ENCODE data around the gene SP4.

SP4 gene

DNA sequence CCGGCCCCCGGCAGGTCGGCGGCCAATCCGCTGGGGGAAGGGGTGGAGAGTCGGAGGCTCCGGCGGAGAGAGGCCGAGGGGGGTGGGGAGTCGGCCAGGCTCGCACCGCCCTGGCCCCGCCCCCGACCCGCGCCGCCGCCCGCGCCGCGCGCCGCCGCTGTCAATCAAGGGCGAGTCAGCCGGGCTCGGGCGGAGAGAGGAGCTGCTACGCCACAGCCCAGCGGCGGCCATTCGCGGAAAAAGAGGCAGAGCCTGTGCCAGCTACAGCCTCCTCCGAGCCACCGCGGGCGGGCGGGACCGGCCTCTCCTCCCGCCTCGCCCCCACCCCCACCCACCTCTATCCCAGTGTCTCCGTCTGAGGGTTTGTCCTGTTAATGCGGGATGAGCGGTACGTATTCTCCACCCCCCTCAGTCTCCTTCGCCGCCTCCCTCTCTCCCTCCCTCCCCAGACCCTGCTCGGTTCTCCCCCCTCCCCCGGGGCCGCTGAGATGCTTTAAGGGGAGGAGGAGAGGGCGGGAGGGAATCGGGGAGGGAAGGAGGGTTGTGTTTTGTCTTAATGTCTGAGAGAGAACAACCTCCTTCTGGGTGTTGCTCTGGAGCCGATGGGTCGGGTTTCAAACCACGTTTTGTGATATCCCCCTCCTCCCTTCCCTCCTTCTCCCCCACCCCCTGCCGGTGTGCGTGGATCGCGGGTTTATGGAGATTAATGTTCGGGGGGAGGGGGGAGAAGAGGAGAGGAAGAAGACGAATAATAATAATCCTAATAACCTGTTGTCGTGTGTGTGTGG is at the start of gene SP4:
SP4 (plus strand) TSS at position 213 of the 788 bp plus-strand sequence; CDS start at position 382, 169 bp downstream.
- DNase-seq, result peak; percentile 96

DNA sequence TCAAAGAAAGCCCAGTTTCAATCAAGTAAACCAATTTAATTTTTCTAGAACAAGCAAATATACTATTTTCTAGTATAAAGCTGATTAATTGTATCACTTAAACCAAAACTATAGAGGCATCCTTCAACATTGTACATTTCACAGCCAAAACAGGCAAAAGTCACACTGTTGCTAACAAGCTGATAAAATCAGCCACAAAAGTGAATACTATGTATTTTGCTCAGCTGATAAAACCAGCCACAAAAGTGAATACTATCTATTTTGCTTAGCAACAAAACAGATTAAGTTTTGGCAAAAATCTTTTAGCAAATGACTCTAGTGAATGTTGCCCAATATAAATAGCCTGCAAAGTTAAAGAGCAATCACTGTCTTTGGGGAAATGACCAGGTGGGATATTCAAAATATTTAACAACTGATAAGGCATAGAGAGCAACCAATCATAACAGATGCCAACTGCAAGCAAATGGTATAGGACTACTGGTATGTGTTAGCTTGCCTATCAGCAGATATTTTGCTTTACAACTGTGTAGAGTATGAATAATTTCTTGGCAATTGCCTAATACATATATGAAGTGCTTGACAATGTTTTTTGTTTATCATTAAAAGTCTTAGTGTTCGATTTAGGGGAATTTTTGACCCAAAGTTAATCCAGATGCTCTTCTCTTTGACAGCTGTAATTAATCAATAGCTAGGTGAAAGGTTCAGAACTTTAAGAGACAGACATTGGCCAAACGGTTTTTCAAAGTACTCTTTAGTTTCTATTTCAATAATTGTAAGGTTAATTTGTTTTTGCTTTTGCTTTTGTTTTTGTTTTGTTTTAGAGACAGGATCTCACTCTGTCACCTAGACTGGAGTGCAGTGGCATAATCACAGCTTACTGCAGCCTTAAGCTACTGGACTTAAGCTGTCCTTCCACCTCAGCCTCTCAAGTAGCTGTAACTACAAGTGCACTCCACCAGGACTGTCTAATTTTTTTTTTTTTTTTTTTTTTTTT is 44.4 kb upstream of the SP4 start:
- DNase-seq, result no peak

DNA sequence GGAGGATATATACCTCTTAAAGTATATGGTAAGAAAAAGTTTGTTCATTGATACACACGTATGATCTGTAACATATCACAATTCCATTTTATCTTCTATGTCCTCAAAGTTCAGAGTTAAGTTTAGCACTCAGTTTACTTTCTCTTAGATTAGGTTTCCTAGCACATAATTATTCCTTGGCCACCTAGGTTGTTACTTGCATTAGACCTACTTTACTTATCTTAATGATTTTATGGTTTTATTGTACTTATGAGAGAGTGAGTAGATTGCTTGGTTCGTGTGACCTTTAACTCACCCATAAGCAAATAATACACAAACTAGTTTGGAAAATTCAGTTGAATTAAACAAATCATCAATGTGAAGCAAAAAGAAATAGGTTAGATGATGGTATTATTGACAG is 33.9 kb upstream of the SP4 start:
- no peak for DNase-seq

DNA sequence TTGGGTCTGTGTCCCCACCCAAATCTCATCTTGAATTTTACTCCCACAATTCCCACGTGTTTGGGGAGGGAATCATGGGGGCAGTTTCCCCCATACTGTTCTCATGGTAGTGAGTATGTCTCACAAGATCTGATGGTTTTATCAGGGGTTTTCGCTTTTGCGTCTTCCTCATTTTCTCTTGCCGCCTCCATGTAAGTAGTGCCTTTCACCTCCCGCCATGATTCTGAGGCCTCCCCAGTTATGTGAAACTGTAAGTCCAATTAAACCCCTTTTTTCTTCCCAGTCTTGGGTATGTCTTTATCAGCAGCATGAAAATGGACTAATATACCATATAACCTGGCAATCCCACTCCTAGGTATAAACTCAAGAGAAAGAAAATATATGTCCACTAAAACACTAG is 25.9 kb upstream of the SP4 start:
- DNase-seq, result no peak

DNA sequence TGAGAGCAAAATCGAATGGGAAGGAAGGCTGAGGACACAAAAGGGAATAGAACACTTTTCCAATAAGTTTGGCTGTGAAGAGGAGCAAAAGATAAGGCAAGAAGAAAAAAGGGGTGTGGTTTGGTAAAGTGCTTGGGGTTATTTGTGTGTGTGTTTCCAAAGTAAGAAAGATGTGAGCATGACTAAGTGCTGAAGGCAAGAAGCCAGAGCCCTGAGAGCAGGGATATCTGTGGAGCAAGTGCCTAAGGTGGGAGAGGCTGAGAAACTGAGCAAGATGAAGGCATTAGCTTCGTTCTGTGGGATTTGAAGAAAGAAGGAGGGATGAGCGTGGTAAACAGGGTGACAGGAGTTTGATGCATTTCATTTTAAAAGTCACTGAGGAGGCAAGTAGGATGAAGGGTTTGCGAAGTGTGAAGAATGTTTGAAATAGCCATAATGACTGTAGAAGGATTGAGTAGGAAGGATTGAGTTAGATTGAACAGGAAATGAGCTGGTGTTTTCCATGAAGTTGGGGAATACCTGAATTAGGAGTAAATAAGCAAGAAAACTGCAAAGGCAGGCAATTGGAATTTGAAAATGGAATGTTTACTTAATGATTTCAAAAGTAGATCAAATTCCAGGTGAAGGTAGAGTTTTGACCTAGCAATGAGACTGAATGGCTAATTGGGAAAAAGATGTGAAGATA is 19.9 kb upstream of the SP4 start:
- no peak for DNase-seq

DNA sequence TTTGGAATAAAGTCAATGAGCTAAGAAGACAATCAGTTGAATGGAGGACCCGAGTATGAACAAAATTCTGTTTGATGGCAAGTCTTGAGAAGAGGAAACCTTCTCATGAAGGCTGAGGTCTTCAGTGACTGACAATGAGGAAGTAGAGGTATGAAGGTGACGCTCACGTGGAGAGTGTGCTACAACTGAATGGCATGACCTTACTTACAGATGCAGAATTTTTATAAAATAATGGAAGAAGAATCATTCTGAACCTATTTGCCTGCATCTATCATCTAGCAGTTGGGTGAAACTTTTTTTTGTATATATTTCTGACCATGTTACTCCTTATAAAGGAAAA is 19.4 kb upstream of the SP4 start:
- DNase-seq, result no peak

DNA sequence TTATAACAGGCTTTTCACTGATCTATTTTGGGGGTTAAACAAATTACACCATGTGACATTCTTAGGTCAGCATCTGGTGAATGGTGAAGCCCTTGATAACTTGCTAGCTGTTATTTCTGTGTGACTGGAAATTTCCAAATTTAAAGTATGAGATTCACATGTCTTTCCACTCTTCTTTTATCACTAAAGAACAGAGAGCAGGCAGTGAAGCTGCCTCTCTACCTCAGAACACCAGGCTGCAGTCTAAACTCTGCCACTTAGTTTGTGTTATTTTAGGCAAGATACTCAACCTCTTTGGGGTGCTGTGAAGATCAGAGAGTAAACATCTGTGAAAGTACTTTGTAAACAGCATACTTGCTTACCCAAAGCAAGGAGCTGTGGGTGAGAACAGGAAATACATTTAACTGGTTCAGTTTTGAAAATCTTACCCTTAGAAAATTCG is 15.5 kb upstream of the SP4 start:
- no peak for DNase-seq

DNA sequence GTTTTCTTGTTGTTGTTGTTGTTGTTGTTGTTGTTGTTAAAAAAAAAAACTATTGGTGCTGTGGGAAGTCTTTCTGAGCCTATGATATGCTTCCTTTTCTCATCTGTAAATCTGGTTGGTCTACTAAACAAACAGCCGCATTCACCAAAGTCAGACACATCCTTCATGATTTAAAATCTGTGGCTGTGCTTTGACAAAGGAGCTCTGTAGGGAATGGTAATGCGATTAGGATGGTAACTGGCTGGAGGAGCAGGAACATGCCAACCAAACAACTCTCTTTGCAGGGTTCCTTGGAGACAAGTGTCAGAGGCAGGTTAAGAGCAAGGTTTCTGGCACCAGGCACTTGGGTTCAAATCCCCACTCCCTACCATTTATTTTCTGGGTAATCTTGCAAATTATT is 14.9 kb upstream of the SP4 start:
- no peak for DNase-seq

DNA sequence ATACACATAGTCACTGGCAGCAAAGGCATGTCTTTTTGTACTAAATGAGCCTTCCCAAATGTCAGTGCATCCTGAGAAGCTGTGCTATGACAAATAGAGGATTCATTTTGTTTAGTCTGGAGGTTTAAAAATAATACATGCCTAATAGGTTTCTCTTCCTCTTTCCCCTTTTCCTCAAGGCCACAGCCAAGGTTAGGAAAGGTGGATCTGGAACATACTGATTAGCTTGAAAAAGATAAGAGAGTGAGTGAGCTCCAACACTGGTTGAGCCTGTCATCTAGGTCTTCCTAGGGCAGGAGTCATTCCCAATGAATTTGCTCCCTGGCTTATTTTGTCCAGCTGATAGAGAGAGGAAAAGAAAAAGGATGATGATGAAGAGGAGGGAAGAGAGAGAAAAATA is 14.4 kb upstream of the SP4 start:
- DNase-seq, result no peak

DNA sequence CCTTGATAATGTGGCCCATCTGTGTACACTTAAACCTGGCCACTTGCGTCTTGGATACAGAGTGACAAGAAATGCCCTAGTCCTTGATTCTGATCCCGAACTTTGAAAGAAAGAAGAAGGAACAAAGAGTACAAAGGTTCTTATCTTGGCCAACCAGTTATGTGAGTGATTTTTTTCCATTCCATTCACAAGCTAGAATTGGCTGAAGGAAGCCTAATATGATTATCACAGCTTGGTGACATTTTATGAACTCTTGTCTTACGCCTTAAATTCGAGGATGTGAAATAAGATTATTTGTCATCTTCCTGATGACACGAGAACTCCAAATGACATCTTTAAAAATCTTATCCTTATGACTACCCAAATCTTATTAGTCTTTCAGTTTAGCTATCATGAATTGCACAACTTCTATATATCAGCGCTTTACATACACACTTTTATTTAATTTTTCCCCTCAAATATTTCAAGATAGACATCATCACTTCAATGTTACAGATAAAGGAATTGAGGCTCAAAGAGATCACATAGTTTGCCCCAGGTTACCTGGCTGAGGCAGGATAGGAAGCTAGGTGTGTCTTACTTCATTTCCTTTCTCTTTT is 13.0 kb upstream of the SP4 start:
- no peak for DNase-seq

DNA sequence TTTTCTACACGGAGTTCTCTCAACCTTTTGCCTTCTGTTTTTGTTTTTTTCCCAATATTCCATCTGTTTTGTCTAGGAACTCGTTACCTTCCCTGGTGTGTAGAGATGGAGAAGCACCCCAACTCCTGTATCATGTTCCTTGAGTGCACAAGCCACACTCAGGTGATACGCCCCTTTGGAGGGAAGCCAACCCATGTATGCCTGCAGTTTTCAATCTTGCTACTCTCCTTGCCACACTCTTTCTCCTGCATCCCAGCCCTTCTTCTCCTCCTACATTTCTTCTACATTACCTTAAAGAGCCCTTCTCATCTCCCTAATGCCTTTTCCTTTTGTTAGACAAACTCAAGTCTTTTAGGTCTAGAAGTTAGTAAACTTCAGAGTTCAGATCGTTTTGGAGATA is 10.2 kb upstream of the SP4 start:
- DNase-seq, result no peak

DNA sequence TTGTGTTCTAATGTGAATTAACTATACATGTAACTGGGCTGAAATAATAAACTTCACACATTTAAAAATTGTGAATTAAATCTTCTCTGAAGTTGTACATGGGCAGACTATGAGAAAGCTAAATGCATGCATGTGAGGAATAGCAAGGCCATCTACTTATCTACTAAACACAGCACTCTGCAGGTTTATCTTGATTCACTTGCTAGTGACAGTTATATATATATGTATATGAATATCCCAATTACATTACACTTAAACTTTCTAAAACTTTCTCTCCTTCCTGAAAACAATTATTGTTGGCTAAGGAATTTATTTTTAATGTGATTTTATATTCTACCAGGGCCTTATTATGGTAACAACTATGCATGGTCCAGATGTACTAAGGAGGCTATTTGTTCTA is 5.1 kb upstream of the SP4 start:
- no peak for DNase-seq

DNA sequence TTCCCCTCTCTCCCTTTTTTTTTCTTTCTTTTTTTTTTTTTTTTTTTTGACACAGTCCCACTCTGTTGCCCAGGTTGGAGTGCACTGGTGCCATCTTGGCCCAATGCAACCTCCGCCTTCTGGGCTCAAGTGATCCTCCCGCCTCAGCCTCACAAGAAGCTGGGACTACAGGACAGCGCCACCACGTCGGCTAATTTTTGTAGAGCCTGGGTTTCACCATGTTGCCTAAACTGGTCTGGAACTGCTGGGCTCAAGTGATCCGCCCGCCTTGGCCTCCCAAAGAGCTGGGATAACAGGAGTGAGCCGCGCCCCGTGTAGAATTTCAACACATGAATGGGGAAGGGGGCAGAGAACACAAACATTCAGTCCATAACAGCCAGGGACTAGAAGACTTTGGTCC is 2.6 kb upstream of the SP4 start:
- no peak for DNase-seq

DNA sequence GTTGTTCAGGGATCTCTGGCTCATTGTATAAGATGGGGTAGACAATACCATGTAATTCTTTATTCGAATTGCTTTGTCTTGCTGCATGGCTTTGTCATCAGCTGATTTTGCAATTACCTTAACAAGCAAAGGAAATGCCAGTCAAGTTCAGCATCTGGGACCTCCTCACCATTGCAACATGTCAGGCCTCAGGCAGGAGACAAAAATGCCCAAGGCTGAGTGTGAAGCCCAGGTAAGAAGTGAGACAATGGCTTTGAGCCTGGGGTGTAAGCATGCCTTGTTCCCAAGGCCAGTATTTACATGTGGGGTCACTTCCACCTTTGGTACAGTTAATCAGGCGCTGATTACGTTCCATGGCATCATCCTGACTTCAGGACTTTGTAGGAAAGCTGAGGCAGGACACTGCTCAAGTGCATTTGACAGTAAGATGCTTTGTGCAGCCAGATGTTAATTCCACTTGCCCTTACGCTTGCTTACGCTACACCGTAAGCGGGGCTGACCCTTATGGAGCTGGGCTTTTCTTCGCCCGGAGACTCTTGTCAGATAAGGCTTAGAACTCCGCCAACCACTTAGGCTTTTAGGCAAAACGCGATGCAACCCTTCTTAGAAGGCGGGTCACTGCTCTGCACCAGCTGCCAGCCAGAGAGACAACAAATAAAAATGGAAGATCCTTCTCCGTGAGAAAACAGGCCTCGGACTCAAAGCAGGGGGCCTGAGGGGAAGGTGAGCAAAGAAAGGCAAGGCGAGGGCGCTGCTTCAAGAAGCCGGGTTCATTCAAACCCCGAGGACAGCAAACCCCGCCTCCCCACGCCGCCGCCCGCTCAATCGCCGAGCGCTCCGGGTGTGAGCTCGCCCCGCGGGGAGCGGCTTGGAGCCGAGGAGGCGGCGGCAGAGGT is 1.3 kb upstream of the SP4 start:
- DNase-seq, result no peak

DNA sequence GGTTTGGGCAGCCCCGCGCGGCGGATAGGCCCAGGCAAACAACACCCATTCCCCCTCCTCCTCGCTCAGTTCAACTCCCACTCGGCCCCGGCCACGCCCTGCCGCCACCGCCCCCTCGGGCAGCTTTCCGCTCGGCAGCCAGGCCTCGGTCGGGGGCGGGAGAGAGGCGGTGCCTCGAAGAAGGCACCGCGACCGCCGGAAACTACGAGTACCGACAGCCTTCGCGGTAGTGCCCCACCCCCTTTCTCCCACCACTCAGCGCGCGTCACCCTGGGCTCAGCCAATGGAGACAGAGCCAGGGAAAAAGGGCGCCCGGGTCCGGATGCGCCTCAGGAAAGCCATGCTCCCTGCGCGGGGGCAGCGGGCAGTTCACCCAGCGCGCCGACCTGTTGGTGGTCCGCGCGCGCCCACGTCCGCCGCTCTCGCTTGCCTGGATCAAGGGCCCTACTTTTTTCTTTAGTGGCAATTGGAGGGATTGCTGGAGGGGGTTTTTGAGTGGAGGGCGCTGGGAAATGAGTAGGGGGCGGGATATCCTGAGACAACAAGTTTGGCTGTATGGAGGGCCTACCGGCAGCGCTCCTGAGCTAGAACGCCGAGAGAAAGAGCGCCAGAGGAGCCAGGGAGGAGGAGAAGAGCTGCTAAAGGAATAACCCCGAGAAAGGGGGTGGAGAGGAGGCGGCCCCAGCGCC is 557 bp upstream of the SP4 start:
- DNase-seq, result peak; percentile 98

DNA sequence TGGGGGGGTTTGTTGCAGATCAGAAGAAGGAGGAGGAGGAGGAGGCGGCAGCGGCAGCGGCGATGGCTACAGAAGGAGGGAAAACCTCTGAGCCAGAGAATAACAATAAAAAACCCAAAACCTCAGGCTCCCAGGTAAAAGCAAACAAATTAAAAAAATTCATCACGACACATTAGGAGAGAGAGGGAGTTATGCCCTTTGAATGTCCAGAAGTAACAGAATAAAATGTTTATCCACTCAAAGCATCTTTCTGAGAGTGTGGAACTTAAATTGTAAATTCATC is 717 bp downstream of the SP4 start:
- DNase-seq, result no peak

DNA sequence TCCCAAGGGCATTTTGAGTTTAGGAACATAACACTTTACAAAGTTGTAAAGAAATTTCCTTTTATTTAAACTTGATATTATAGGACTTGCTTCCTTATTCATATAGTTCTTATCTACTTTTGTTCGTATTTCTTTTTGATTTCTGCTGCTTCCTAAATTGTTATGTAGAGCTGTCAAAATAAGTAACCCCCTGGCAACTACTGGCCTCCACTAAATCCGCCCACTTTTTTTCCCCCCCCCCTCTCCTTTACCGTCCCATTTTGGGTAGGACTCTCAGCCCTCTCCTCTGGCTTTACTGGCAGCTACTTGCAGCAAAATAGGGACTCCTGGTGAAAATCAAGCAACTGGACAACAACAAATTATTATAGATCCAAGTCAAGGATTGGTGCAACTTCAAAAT is 1.1 kb downstream of the SP4 start:
- no peak for DNase-seq

DNA sequence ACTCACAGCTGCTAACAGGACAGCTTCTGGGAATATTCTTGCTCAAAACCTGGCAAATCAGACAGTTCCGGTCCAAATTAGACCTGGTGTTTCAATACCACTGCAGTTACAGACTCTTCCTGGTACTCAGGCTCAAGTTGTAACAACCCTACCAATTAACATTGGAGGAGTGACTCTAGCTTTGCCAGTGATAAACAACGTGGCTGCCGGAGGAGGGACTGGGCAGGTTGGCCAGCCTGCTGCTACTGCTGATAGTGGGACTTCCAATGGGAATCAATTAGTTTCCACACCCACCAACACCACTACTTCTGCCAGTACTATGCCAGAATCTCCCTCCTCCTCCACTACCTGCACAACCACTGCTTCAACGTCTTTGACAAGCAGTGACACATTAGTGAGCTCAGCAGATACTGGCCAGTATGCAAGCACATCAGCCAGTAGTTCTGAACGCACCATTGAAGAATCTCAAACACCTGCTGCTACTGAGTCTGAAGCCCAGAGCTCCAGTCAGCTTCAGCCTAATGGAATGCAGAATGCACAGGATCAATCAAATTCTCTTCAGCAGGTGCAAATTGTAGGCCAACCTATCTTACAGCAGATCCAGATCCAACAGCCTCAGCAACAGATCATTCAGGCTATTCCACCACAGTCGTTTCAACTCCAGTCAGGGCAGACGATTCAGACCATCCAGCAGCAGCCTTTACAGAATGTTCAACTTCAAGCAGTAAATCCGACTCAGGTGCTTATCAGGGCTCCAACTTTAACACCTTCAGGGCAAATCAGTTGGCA is 2.1 kb downstream of the SP4 start:
- DNase-seq, result no peak

DNA sequence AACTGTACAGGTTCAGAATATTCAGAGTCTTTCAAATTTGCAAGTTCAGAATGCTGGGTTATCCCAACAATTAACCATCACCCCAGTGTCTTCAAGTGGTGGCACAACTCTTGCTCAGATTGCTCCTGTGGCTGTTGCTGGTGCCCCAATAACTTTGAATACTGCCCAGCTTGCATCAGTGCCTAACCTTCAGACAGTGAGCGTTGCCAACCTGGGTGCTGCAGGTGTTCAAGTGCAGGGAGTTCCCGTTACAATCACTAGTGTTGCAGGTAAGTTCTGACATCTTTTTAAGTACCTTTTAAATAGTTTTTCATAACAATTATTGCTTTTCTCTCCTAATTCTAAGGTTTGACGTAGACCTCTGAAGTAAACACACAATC is 2.7 kb downstream of the SP4 start:
- no peak for DNase-seq

DNA sequence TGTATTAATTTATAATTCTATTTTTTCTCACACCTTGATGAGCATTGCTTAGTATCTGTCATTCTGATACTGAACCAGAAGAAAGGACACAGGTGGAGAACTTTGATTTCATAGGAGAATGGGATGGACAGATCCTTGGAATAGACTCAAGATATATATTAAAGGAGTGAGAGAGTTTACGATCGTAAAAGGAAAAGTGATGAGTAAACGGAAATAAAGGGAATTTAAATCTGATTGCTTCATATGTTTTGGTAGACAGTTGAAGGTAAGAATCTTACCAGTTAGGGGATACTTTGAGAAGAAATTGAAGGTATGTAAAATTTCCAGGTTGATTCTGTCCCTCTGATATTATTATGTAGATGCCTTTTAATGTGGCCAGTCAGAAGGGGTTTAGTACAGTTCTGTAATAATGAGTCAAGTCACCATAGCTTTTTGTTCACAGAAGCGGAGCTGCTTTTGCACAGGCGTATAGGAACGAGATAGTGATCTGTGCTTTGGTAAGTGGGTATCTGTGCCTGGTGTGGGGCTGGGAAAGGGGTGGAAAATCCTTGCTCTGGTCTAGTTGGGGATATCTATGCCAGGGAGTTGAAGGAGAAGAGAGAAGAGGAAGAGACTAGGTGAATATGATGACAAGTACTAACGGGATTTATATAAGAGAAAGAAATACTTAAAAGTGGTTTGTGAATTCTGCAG is 15.4 kb downstream of the SP4 start:
- no peak for DNase-seq

All from T1000 (cell line).